Activated T-cell treated with anti-CD3 and anti-CD28 coated beads, Interleukin-2, amount 50 U/mL, for 72 hours (primary cell): ENCODE data around the gene GABBR2. TPM values are rescaled to one million over a fixed set of nuclear protein-coding genes. Genes with fewer than 3 reads are reported as not detected.
"Not testable (repeated sequence)": the region's sequence is repeated elsewhere in the genome, so short reads cannot be mapped to it uniquely, and the experiment has no call there.

Source experiments
- ATAC-seq, 2 donors: fragments of 150-1000 bp; cut with Tn5 transposase; replicated peaks in 1 of 2; 2 replicates each; pipeline ENCODE4 v1.10.0; 2021; ENCODE audit warnings: moderate library complexity in 2 of 2, mild to moderate bottlenecking in 1 of 2
- DNase-seq, 2 donors: peaks; one replicate each; pipeline ENCODE4 v3.0.0; 2021 to 2022; ENCODE audit warnings: mixed read lengths in 1 of 2
- H3K27ac Mint-ChIP-seq: one replicate; pipeline ENCODE4 v1.8.0; 2022; ENCODE audit warnings: mild to moderate bottlenecking, moderate library complexity, mixed read lengths
- H3K27me3 Mint-ChIP-seq: one replicate; pipeline ENCODE4 v1.8.0; 2022; ENCODE audit warnings: low read depth, mixed read lengths
- H3K36me3 Mint-ChIP-seq, 2 donors: one replicate each; pipeline ENCODE4 v1.8.0; 2022; ENCODE audit warnings: mixed read lengths in 2 of 2, mild to moderate bottlenecking in 1 of 2; ENCODE audit not compliant: insufficient read depth in 2 of 2
- H3K4me1 Mint-ChIP-seq: one replicate; pipeline ENCODE4 v1.8.0; 2022; ENCODE audit warnings: low read depth, mixed read lengths
- H3K4me3 Mint-ChIP-seq, 2 donors: one replicate each; pipeline ENCODE4 v1.8.0; 2022; ENCODE audit warnings: mild to moderate bottlenecking in 2 of 2, mixed read lengths in 2 of 2, moderate library complexity in 2 of 2
- H3K9me3 Mint-ChIP-seq, 2 donors: one replicate each; pipeline ENCODE4 v1.8.0; 2022; ENCODE audit warnings: mixed read lengths in 2 of 2
- total RNA-seq, 2 donors: library from RNA; stranded (reverse); gene quantifications; one replicate each; pipeline ENCODE4 v1.2.3, GENCODE V29; 2022

The GABBR2 gene
- total RNA-seq, 2 donors from 2014 or later, result not detected

DNA sequence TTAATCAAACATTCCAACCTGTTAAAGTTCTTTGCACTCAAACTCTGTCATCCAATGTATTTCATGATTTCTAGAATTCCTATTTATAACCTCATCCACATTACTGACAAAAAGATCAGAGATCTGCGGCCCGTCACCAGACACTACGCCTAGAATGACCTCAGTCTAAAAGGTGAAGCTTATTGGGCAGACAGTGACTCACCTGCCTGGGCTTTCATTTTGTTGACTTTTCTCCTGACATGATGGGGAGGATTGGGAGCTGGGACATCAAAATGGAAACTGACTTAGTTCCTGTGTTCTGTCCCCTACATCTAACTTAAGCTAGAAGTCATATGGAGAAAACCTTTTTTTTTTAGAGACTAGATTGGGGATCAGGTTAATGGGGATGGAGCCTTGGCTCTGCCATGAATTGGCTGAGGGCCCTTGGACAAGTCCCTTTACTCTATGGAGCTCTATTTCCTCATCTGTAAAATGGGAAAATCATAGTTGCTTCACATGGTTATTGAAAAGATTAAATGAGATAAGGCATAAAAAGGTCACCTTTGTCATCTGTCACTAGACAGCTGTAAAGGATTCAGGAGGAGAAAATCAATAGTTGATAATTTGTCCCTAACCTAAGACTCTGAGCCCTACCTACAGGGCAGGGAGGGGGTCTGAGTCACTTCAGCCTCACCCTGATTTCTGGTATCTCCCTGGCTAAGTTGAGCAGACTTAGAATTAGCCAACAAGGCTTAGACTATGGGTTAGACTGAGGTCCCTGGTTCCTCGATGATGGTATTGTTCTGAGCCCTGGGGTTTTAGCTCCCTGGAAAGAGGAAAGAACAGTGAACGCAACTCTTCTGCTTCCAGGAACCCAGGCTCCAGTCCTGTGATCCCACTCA, 228.5 kb downstream of the GABBR2 start:
- Mint-ChIP-seq H3K9me3 (no peaks in the 10 kb centered on the region), H3K4me3 (no peak overlapping the region), H3K27ac (no peak overlapping the region), H3K36me3 (no peaks in the 10 kb centered on the region), H3K4me1 (no peaks in the 10 kb centered on the region), H3K27me3 (peaks cover 20% of the 10 kb centered on the region)
- ATAC-seq, result no peak
- no peak for DNase-seq

GRCh38 chr9:98479449-98479848, 229.3 kb downstream of the GABBR2 start:
- no peaks in the 10 kb centered on the region for H3K36me3 Mint-ChIP-seq
- no peak for ATAC-seq
- H3K4me1 Mint-ChIP-seq, result no peaks in the 10 kb centered on the region
- H3K9me3 Mint-ChIP-seq, result no peaks in the 10 kb centered on the region
- H3K27me3 Mint-ChIP-seq, result peaks cover 20% of the 10 kb centered on the region
- no peak overlapping the region for H3K27ac Mint-ChIP-seq
- no peak for DNase-seq
- no peak overlapping the region for H3K4me3 Mint-ChIP-seq

DNA sequence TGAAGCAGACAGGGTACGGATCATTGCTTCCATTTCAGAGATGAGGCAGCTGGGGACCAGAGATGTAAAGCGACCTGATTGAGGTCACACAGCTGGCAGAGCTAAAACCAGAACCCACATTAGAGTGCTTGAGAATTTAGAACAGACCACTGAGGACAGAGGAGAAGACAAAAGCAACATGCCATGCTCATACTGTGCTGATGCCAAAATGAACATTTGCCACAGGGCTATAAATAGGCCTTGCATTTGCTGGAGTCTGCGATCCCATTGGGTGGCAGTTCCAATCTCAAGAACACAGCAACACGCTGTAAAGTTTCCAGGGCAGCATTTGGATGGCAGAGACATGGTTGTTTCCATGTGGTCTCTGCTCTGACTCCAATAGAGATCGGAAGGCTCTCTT, 230.9 kb downstream of the GABBR2 start:
- Mint-ChIP-seq H3K4me1 (no peaks in the 10 kb centered on the region), H3K4me3 (no peak overlapping the region), H3K27ac (no peak overlapping the region), H3K9me3 (no peaks in the 10 kb centered on the region), H3K27me3 (peaks cover 5% of the 10 kb centered on the region), H3K36me3 (no peaks in the 10 kb centered on the region)
- DNase-seq (no peak), ATAC-seq (no peak)

- ATAC-seq, result no peak
These were observed 236.5 kb downstream of the GABBR2 start for GRCh38 chr9:98472216-98472615.

DNA sequence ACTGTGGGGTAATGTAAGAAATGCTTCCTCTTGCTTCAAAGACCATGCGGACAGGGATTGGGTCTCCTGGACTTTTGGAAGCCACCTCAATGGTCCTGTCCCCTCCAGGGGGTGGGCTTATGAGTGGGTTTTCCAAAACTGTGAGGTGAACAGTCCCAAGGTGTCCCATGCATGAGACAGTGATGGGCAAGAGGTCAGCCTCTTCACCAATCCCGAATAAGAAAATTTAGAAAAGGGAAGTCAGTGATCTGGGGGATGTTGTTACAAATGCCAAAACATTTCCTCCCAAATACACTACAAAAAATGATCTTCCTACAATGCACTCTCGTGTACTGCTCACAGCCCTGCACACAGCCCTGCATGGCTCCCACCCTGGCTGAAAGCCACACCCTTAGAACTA, 237.6 kb downstream of the GABBR2 start:
- ATAC-seq, result no peak
- no peak overlapping the region for H3K4me3 Mint-ChIP-seq
- no peak overlapping the region for H3K27ac Mint-ChIP-seq
- H3K4me1 Mint-ChIP-seq, result no peaks in the 10 kb centered on the region
- peaks cover 2 to 5% of the 10 kb centered on the region in 2 donors for H3K9me3 Mint-ChIP-seq
- peaks cover 11% of the 10 kb centered on the region for H3K27me3 Mint-ChIP-seq
- peaks cover 1% of the 10 kb centered on the region in 2 donors for H3K36me3 Mint-ChIP-seq
- DNase-seq, result no peak

More at GRCh38 chr9:98472216-98472615, 236.5 kb downstream of the GABBR2 start:
- no peak for DNase-seq
- H3K9me3 Mint-ChIP-seq, result peaks cover 2 to 4% of the 10 kb centered on the region in 2 donors
- H3K27ac Mint-ChIP-seq, result no peak overlapping the region
- H3K4me1 Mint-ChIP-seq, result no peaks in the 10 kb centered on the region
- peaks cover 7% of the 10 kb centered on the region for H3K27me3 Mint-ChIP-seq
- H3K36me3 Mint-ChIP-seq, result peaks cover 0 to 1% of the 10 kb centered on the region in 2 donors
- H3K4me3 Mint-ChIP-seq, result no peak overlapping the region

GRCh38 chr9:98468567-98469239, 240.0 kb downstream of the GABBR2 start:
- Mint-ChIP-seq H3K27me3 (peaks cover 22% of the 10 kb centered on the region), H3K27ac (no peak overlapping the region), H3K4me3 (no peak overlapping the region), H3K4me1 (no peaks in the 10 kb centered on the region), H3K36me3 (peaks cover 1% of the 10 kb centered on the region in 2 donors), H3K9me3 (peaks cover 2 to 7% of the 10 kb centered on the region in 2 donors)
- ATAC-seq, result no peak
- DNase-seq, result no peak

- ATAC-seq, result no peak
- H3K4me3 Mint-ChIP-seq, result no peak overlapping the region
- H3K4me1 Mint-ChIP-seq, result no peaks in the 10 kb centered on the region
These were observed 242.9 kb downstream of the GABBR2 start for GRCh38 chr9:98465799-98466198.

DNA sequence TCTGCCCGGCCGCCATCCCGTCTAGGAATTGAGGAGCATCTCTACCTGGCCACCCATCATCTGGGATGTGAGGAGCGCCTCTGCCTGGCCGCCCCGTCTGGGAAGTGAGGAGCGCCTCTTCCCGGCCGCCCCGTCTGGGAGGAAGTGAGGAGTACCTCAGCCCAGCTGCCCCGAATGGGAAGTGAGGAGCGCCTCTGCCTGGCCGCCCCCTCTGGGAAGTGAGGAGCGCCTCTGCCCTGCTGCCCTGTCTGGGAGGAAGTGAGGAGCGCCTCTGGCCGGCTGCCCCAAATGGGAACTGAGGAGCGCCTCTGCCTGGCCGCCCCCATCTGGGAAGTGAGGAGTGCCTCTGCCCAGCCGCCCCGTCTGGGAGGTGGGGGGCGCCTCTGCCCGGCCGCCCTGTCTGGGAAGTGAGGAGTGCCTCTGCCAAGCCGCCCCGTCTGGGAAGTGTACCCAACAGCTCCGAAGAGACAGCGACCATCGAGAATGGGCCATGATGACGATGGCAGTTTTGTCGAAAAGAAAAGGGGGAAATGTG, 244.5 kb downstream of the GABBR2 start:
- H3K4me1 Mint-ChIP-seq, H3K4me3 Mint-ChIP-seq, DNase-seq, H3K27ac Mint-ChIP-seq, ATAC-seq: not testable (repeated sequence)
- peaks cover 14 to 18% of the 10 kb centered on the region in 2 donors for H3K9me3 Mint-ChIP-seq
- peaks cover 22% of the 10 kb centered on the region for H3K27me3 Mint-ChIP-seq
- H3K36me3 Mint-ChIP-seq, result peaks cover 6 to 16% of the 10 kb centered on the region in 2 donors

More at GRCh38 chr9:98465799-98466198, 242.9 kb downstream of the GABBR2 start:
- Mint-ChIP-seq H3K27me3 (peaks cover 22% of the 10 kb centered on the region), H3K9me3 (peaks cover 12 to 15% of the 10 kb centered on the region in 2 donors), H3K27ac (no peak overlapping the region), H3K36me3 (peaks cover 4 to 5% of the 10 kb centered on the region in 2 donors)
- DNase-seq, result no peak

GRCh38 chr9:98462310-98462709, 246.4 kb downstream of the GABBR2 start:
- Mint-ChIP-seq H3K4me3 (no peak overlapping the region), H3K4me1 (no peaks in the 10 kb centered on the region), H3K36me3 (peaks cover 5 to 16% of the 10 kb centered on the region in 2 donors), H3K27me3 (peaks cover 15% of the 10 kb centered on the region), H3K27ac (no peak overlapping the region), H3K9me3 (peaks cover 14 to 16% of the 10 kb centered on the region in 2 donors)
- ATAC-seq (no peak), DNase-seq (no peak)

DNA sequence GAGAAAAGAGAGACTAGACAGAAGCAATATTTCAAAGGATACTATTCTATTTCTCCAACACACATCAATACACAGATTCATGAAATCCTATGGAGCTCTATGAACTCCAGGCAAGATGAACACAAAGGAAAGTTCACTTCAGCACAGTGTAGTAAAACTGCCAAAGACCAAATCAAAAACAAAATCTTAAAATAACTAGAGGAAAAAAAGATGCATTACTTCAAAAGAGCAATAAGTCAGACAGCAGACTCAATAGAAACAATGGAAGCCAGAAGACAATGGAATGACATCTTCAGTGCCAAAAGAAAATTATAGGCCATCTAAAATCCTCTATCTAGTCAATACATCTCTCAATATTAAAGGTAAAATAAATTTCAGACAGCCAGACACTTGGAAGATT, 248.0 kb downstream of the GABBR2 start:
- peaks cover 5 to 14% of the 10 kb centered on the region in 2 donors for H3K36me3 Mint-ChIP-seq
- no peak overlapping the region for H3K4me3 Mint-ChIP-seq
- peaks cover 16% of the 10 kb centered on the region for H3K27me3 Mint-ChIP-seq
- ATAC-seq, result no peak
- H3K27ac Mint-ChIP-seq, result peak overlapping the region; percentile 3
- peaks cover 13 to 14% of the 10 kb centered on the region in 2 donors for H3K9me3 Mint-ChIP-seq
- no peak for DNase-seq
- H3K4me1 Mint-ChIP-seq, result no peaks in the 10 kb centered on the region

DNA sequence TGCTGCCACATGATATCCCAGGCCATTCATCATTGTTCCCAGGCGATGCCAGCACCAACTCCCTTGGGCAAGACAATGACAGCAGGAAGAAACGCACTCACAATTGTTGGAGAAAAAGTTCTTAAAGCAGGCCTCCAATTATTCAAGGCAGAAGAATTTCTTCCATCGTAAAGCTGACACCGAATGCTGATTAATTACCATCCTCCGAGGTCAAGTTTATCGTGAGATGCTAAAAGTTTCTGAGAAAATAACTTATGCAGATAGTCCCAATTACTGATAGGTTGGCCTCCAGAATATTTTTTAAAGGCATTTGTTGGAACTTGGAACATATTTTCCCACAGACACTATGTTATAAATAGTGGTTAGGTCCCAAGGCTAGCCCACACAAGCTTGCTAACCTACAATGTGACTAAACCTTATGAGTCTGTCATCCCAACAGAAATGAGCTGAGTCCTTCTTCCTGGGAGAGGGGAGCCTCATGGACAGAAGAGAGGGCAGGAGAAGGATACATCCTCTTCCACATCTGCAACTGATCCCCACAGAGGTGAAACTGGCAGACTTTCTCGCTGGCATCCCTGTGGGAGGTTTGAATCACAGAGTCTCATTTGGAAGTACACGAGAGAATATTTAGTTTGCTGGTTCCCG, 250.9 kb downstream of the GABBR2 start:
- DNase-seq (no peak), ATAC-seq (no peak)
- no peaks in the 10 kb centered on the region for H3K4me1 Mint-ChIP-seq
- no peak overlapping the region for H3K27ac Mint-ChIP-seq
- no peak overlapping the region for H3K4me3 Mint-ChIP-seq
- H3K36me3 Mint-ChIP-seq, result peaks cover 5 to 14% of the 10 kb centered on the region in 2 donors
- peaks cover 11% of the 10 kb centered on the region for H3K27me3 Mint-ChIP-seq
- H3K9me3 Mint-ChIP-seq, result peaks cover 13 to 14% of the 10 kb centered on the region in 2 donors

GRCh38 chr9:98456156-98456613, 252.6 kb downstream of the GABBR2 start:
- Mint-ChIP-seq H3K4me3 (no peak overlapping the region), H3K27ac (no peak overlapping the region), H3K36me3 (peaks cover 5 to 14% of the 10 kb centered on the region in 2 donors), H3K27me3 (peaks cover 21% of the 10 kb centered on the region), H3K9me3 (peaks cover 8 to 9% of the 10 kb centered on the region in 2 donors), H3K4me1 (no peaks in the 10 kb centered on the region)
- DNase-seq (no peak), ATAC-seq (no peak)
